HepG2 (cell line): ENCODE measurements around the gene RIPK3. TPM values are rescaled to one million over a fixed set of nuclear protein-coding genes. Genes with fewer than 3 reads are reported as not detected.
A peak's percentile ranks its signal among the peaks of the same experiment; 100 is the strongest.

Experiments used
- BCL3 ChIP-seq: sonication (generic); formaldehyde crosslinking; IDR thresholded peaks from 2 replicates; pipeline ENCODE4 v1.5.1; 2020; ENCODE audit warnings: mild to moderate bottlenecking, missing genetic modification reagents, moderate library complexity
- GPN1 ChIP-seq: sonication (generic); formaldehyde crosslinking; IDR thresholded peaks from 2 replicates; pipeline ENCODE4 v1.5.1; 2020; ENCODE audit warnings: missing genetic modification reagents, borderline replicate concordance
- HOXA7 ChIP-seq: sonication (generic); formaldehyde crosslinking; IDR thresholded peaks from 2 replicates; pipeline ENCODE4 v1.8.1; 2022; ENCODE audit warnings: mild to moderate bottlenecking, missing genetic modification reagents, moderate library complexity
- NAIF1 ChIP-seq: sonication (generic); formaldehyde crosslinking; IDR thresholded peaks from 2 replicates; pipeline ENCODE4 v1.5.0; 2020; ENCODE audit warnings: mild to moderate bottlenecking, missing genetic modification reagents, borderline replicate concordance
- NFE2L1 ChIP-seq: sonication (generic); formaldehyde crosslinking; IDR thresholded peaks from 2 replicates; pipeline ENCODE4 v1.4.0; 2020; ENCODE audit warnings: missing genetic modification reagents, mild to moderate bottlenecking, borderline replicate concordance
- PREB ChIP-seq: sonication (generic); formaldehyde crosslinking; IDR thresholded peaks from 2 replicates; pipeline ENCODE4 v1.4.0; 2020; ENCODE audit warnings: missing genetic modification reagents
- SKIL ChIP-seq: sonication (generic); formaldehyde crosslinking; IDR thresholded peaks from 2 replicates; pipeline ENCODE4 v1.8.0; 2022; ENCODE audit warnings: missing genetic modification reagents, mild to moderate bottlenecking, moderate library complexity, borderline replicate concordance
- ZFP91 ChIP-seq: sonication (generic); formaldehyde crosslinking; IDR thresholded peaks from 2 replicates; pipeline ENCODE4 v1.9.0; 2022; ENCODE audit warnings: missing genetic modification reagents, mild to moderate bottlenecking, borderline replicate concordance
- ZNF609 ChIP-seq: sonication (generic); formaldehyde crosslinking; IDR thresholded peaks from 2 replicates; pipeline ENCODE4 v1.4.0; 2020; ENCODE audit warnings: mild to moderate bottlenecking, missing genetic modification reagents, borderline replicate concordance
- ZNF784 ChIP-seq: sonication (generic); formaldehyde crosslinking; IDR thresholded peaks from 2 replicates; pipeline ENCODE4 v1.5.1; 2020; ENCODE audit warnings: missing genetic modification reagents, mild to moderate bottlenecking, borderline replicate concordance
- polyA plus RNA-seq, 8 experiments: library from polyadenylated mRNA; depleted of rRNA in 3 of 8; stranded (reverse) in 7 of 8; unstranded in 1 of 8; fragments of >200 nt; fragmentation: Illumina TruSeq in 4 of 8; extraction: Trizol in 4 of 8; gene quantifications; 2 replicates each; pipeline versions ENCODE4 v1.2.1 to v1.2.3, GENCODE V29; 2011 to 2016; ENCODE audit warnings: low read depth in 4 of 8, missing spikeins in 1 of 8, mixed read lengths in 1 of 8; ENCODE audit not compliant: insufficient read depth in 1 of 8
- total RNA-seq, 5 experiments: library from RNA; depleted of rRNA; stranded (reverse); fragments of >200 nt; fragmentation: Illumina TruSeq; extraction: Trizol; gene quantifications; 2 replicates each; pipeline ENCODE4 v1.2.3, GENCODE V29; 2016; ENCODE audit warnings: low read depth in 1 of 5
- TF ChIP-seq, protein P1 (sequence below): sonication (generic); formaldehyde crosslinking; IDR thresholded peaks from 2 replicates; pipeline ENCODE4 v1.4.0; 2020; ENCODE audit warnings: missing genetic modification reagents

Gene RIPK3
- total and polyA plus RNA-seq, 2 of the 13 experiments (the other 11 are each of a cell fraction or from before 2014, with no cell fraction given) = not detected

- TF ChIP-seq HOXA7 (CRISPR knock-in tag) (peak; percentile 93; the same call in 1 of the 2 replicates), BCL3 (CRISPR knock-in tag) (peak; percentile 94), ZNF784 (CRISPR knock-in tag) (peak; percentile 91), PREB (CRISPR knock-in tag) (no peak), SKIL (CRISPR knock-in tag) (peak; percentile 85), GPN1 (CRISPR knock-in tag) (peak; percentile 87), NAIF1 (CRISPR knock-in tag) (no peak; the same call in 1 of the 2 replicates), ZNF609 (CRISPR knock-in tag) (peak; percentile 72; the same call in 1 of the 2 replicates), ZFP91 (CRISPR knock-in tag) (peak; percentile 95), NFE2L1 (peak; percentile 85; the same call in 1 of the 2 replicates)
- TF ChIP-seq, protein P1, sequence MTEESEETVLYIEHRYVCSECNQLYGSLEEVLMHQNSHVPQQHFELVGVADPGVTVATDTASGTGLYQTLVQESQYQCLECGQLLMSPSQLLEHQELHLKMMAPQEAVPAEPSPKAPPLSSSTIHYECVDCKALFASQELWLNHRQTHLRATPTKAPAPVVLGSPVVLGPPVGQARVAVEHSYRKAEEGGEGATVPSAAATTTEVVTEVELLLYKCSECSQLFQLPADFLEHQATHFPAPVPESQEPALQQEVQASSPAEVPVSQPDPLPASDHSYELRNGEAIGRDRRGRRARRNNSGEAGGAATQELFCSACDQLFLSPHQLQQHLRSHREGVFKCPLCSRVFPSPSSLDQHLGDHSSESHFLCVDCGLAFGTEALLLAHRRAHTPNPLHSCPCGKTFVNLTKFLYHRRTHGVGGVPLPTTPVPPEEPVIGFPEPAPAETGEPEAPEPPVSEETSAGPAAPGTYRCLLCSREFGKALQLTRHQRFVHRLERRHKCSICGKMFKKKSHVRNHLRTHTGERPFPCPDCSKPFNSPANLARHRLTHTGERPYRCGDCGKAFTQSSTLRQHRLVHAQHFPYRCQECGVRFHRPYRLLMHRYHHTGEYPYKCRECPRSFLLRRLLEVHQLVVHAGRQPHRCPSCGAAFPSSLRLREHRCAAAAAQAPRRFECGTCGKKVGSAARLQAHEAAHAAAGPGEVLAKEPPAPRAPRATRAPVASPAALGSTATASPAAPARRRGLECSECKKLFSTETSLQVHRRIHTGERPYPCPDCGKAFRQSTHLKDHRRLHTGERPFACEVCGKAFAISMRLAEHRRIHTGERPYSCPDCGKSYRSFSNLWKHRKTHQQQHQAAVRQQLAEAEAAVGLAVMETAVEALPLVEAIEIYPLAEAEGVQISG (CRISPR knock-in tag) = no peak; the same call in none of the 2 replicates
Measured at GRCh38 chr14:24332268-24332993, 7.4 kb downstream of the RIPK3 start (continued).
